Measurements from ENCODE around the gene ELN.

Gene ELN

GRCh38 chr7:74031403-74032190 lies 3.6 kb downstream of the ELN start:
- H3K27ac ChIP-seq, result no peak overlapping the region
- peak overlapping the region in 8 of 11 experiments; percentile 42 to 85 (median 56); a peak in 16 of 22 replicates for H3K4me2 ChIP-seq
- peak overlapping the region in 1 of 11 experiments; percentile 2; a peak in 1 of 22 replicates for H3K9ac ChIP-seq
- peaks cover 34 to 46% (median 42%) of the 10 kb centered on the region in 11 experiments for H3K27me3 ChIP-seq
- no peak overlapping the region for H3K4me3 ChIP-seq
- H3K36me3 ChIP-seq, result no peaks in the 10 kb centered on the region
- H4K20me1 ChIP-seq, result peaks cover 0 to 10% (median 0%) of the 10 kb centered on the region in 11 experiments; a peak in 6 of 22 replicates
- no peak for TF ChIP-seq Cebpa-rat (IDR thresholded peaks at IDR 0.05)
- H3K9me3 ChIP-seq (replicated peaks in 1 of 11), result no peaks in the 10 kb centered on the region
- peaks cover 14 to 64% (median 52%) of the 10 kb centered on the region in 10 experiments; a peak in 19 of 20 replicates for H3K4me1 ChIP-seq

- H3K4me1 ChIP-seq, result peaks cover 14 to 60% (median 50%) of the 10 kb centered on the region in 10 experiments; a peak in 19 of 20 replicates
- no peak for TF ChIP-seq Cebpa-rat (IDR thresholded peaks at IDR 0.05)
- H4K20me1 ChIP-seq, result peaks cover 0 to 10% (median 0%) of the 10 kb centered on the region in 11 experiments; a peak in 6 of 22 replicates
- peak overlapping the region in 9 of 11 experiments; percentile 3 to 85 (median 51); a peak in 16 of 22 replicates for H3K4me2 ChIP-seq
- peak overlapping the region in 1 of 11 experiments; percentile 2; a peak in 1 of 22 replicates for H3K9ac ChIP-seq
- H3K9me3 ChIP-seq (replicated peaks in 1 of 11), result no peaks in the 10 kb centered on the region
- H3K36me3 ChIP-seq, result no peaks in the 10 kb centered on the region
- peaks cover 33 to 43% (median 39%) of the 10 kb centered on the region in 11 experiments for H3K27me3 ChIP-seq
- H3K27ac ChIP-seq, result no peak overlapping the region
- H3K4me3 ChIP-seq, result no peak overlapping the region
Measured at GRCh38 chr7:74032191-74032490, 4.2 kb downstream of the ELN start.

- Histone ChIP-seq H3K36me3 (no peaks in the 10 kb centered on the region), H3K9ac (peak overlapping the region in 2 of 11 experiments; percentile 2 to 25; a peak in 1 of 22 replicates), H4K20me1 (peaks cover 0 to 10% (median 0%) of the 10 kb centered on the region in 11 experiments; a peak in 6 of 22 replicates), H3K4me3 (no peak overlapping the region), H3K27ac (no peak overlapping the region), H3K4me2 (peak overlapping the region in 9 of 11 experiments; percentile 3 to 85 (median 51); a peak in 16 of 22 replicates), H3K4me1 (peaks cover 14 to 60% (median 48%) of the 10 kb centered on the region in 10 experiments; a peak in 19 of 20 replicates), H3K9me3 (replicated peaks in 1 of 11) (no peaks in the 10 kb centered on the region), H3K27me3 (peaks cover 30 to 36% (median 32%) of the 10 kb centered on the region in 11 experiments)
- no peak for TF ChIP-seq Cebpa-rat (IDR thresholded peaks at IDR 0.05)
Measured at GRCh38 chr7:74032624-74033371, 4.8 kb downstream of the ELN start.

GRCh38 chr7:74033372-74034311 lies 5.7 kb downstream of the ELN start:
- no peak for TF ChIP-seq Cebpa-rat (IDR thresholded peaks at IDR 0.05)
- Histone ChIP-seq H3K4me1 (peaks cover 14 to 53% (median 41%) of the 10 kb centered on the region in 10 experiments; a peak in 19 of 20 replicates), H3K9me3 (replicated peaks in 1 of 11) (no peaks in the 10 kb centered on the region), H3K27ac (no peak overlapping the region), H4K20me1 (peaks cover 0 to 4% (median 0%) of the 10 kb centered on the region in 11 experiments; a peak in 4 of 22 replicates), H3K4me3 (no peak overlapping the region), H3K9ac (peak overlapping the region in 1 of 11 experiments; percentile 25; a peak in 1 of 22 replicates), H3K36me3 (no peaks in the 10 kb centered on the region), H3K27me3 (peaks cover 22 to 29% (median 24%) of the 10 kb centered on the region in 11 experiments), H3K4me2 (peak overlapping the region in 4 of 11 experiments; percentile 12 to 44 (median 13); a peak in 5 of 22 replicates)

GRCh38 chr7:74037609-74038008 lies 9.6 kb downstream of the ELN start:
- no peak overlapping the region for H3K4me3 ChIP-seq

GRCh38 chr7:74038194-74038961 lies 10.4 kb downstream of the ELN start:
- H3K4me1 ChIP-seq, result peaks cover 12 to 32% (median 20%) of the 10 kb centered on the region in 10 experiments
- no peak overlapping the region for H3K4me2 ChIP-seq
- H3K9me3 ChIP-seq (replicated peaks in 1 of 11), result no peaks in the 10 kb centered on the region
- H3K36me3 ChIP-seq, result no peaks in the 10 kb centered on the region
- no peak for TF ChIP-seq Cebpa-rat (IDR thresholded peaks at IDR 0.05)
- H3K27ac ChIP-seq, result no peak overlapping the region
- no peak overlapping the region for H3K4me3 ChIP-seq
- H4K20me1 ChIP-seq, result no peaks in the 10 kb centered on the region
- H3K9ac ChIP-seq, result no peak overlapping the region
- no peaks in the 10 kb centered on the region for H3K27me3 ChIP-seq

More at GRCh38 chr7:74037609-74038008, 9.6 kb downstream of the ELN start:
- H3K4me2 ChIP-seq, result no peak overlapping the region
- peaks cover 12 to 33% (median 20%) of the 10 kb centered on the region in 10 experiments for H3K4me1 ChIP-seq
- no peak for TF ChIP-seq Cebpa-rat (IDR thresholded peaks at IDR 0.05)
- H3K9ac ChIP-seq, result no peak overlapping the region
- no peaks in the 10 kb centered on the region for H3K36me3 ChIP-seq
- no peaks in the 10 kb centered on the region for H4K20me1 ChIP-seq
- H3K27ac ChIP-seq, result no peak overlapping the region
- no peaks in the 10 kb centered on the region for H3K9me3 ChIP-seq (replicated peaks in 1 of 11)
- H3K27me3 ChIP-seq, result no peaks in the 10 kb centered on the region

- H3K27ac ChIP-seq, result no peak overlapping the region
- H3K4me3 ChIP-seq, result no peak overlapping the region
- no peaks in the 10 kb centered on the region; a peak in 1 of 22 replicates for H4K20me1 ChIP-seq
- H3K9me3 ChIP-seq (replicated peaks in 1 of 11), result no peaks in the 10 kb centered on the region
- no peaks in the 10 kb centered on the region for H3K27me3 ChIP-seq
- no peaks in the 10 kb centered on the region for H3K36me3 ChIP-seq
- TF ChIP-seq Cebpa-rat (IDR thresholded peaks at IDR 0.05), result no peak
- no peak overlapping the region for H3K9ac ChIP-seq
- peaks cover 12 to 32% (median 21%) of the 10 kb centered on the region in 10 experiments for H3K4me1 ChIP-seq
- H3K4me2 ChIP-seq, result peak overlapping the region in 10 of 11 experiments; percentile 31 to 69 (median 55); a peak in 19 of 22 replicates
Measured at GRCh38 chr7:74039337-74039736, 11.4 kb downstream of the ELN start.
